Transverse colon (tissue), 4 donors: ENCODE measurements around the gene AQP7. TPM values are rescaled to one million over a fixed set of nuclear protein-coding genes. Genes with fewer than 3 reads are reported as not detected.
"Not testable (repeated sequence)": the region's sequence is repeated elsewhere in the genome, so short reads cannot be mapped to it uniquely, and the experiment has no call there.

Experiments
- DNase-seq: peaks from one replicate; pipeline ENCODE4 v3.0.0-alpha.2; 2019
- H3K27ac ChIP-seq, 4 donors: fragments of 200-600 bp; sonication (generic); 2 replicates each; pipeline ENCODE4 v1.5.1; 2016 to 2018; ENCODE audit warnings: inconsistent platforms in 4 of 4
- H3K27me3 ChIP-seq: fragments of 200-600 bp; sonication (generic); 2 replicates; pipeline ENCODE4 v1.5.1; 2017; ENCODE audit warnings: inconsistent platforms
- H3K36me3 ChIP-seq, 4 donors: fragments of 200-600 bp; sonication (generic); 2 replicates each; pipeline ENCODE4 v1.5.1; 2017 to 2019; ENCODE audit warnings: inconsistent platforms in 4 of 4
- H3K4me1 ChIP-seq, 4 donors: fragments of 200-600 bp; sonication (generic); 2 replicates each; pipeline ENCODE4 v1.5.1; 2017 to 2020; ENCODE audit warnings: inconsistent platforms in 4 of 4
- H3K4me3 ChIP-seq, 4 donors: fragments of 200-600 bp; sonication (generic); 1 replicate in 1 of 4; 2 replicates in 3 of 4; pipeline versions ENCODE4 v1.5.1 to v1.6.1; 2017 to 2019; ENCODE audit warnings: inconsistent platforms in 4 of 4
- H3K9me3 ChIP-seq, 2 donors: fragments of 200-600 bp; sonication (generic); 2 replicates each; pipeline ENCODE4 v1.5.1; 2017 to 2019; ENCODE audit warnings: inconsistent platforms in 2 of 2
- CTCF ChIP-seq, 5 experiments: fragments of 200-600 bp in 3 of 5; fragments of 450-650 bp in 2 of 5; sonication (generic) in 3 of 5; IDR thresholded peaks; 1 replicate in 2 of 5; 2 replicates in 3 of 5; pipeline ENCODE4 v1.5.1; 2016 to 2017; ENCODE audit warnings: antibody characterized with exemption in 5 of 5, inconsistent platforms in 3 of 5, mild to moderate bottlenecking in 2 of 5, moderate library complexity in 1 of 5
- EP300 ChIP-seq: sonication (generic); formaldehyde crosslinking; IDR thresholded peaks from one replicate; pipeline ENCODE4 v1.6.1; 2017; ENCODE audit warnings: antibody characterized with exemption, low read depth
- POLR2A ChIP-seq: fragments of 450-650 bp; IDR thresholded peaks from one replicate; pipeline ENCODE4 v1.6.1; 2016; ENCODE audit warnings: antibody characterized with exemption, mild to moderate bottlenecking, moderate library complexity
- POLR2AphosphoS5 ChIP-seq, 3 donors: sonication (generic); formaldehyde crosslinking; IDR thresholded peaks; one replicate each; pipeline ENCODE4 v1.6.1; 2016; ENCODE audit warnings: antibody characterized with exemption in 3 of 3
- WGBS, 2 donors: methylation state at CpG; one replicate each; pipeline ENCODE4 v1.1.5; 2018; ENCODE audit warnings: low coverage in 1 of 2; 5-methylcytosine and 5-hydroxymethylcytosine counted together
- in situ Hi-C, 4 donors: fragments of 200-750 bp; cut with MboI; loops; one replicate each; pipeline versions ENCODE4 v1.15.0 to v1.15.1; 2017; ENCODE audit warnings: low sequenced_read_pairs in 3 of 4, low pct_ligation_motif_present in 1 of 4, low pct_unique_long_range_greater_than_20kb in 1 of 4
- intact Hi-C: fragments of 100-400 bp; cut with DNase I; formaldehyde crosslinking; loops from one replicate; pipeline ENCODE4 v1.15.1; 2023; ENCODE audit warnings: low total_unique reads
- total RNA-seq, 4 donors: library from RNA; depleted of rRNA; stranded (reverse); fragments of >200 nt; gene quantifications; one replicate each; pipeline ENCODE4 v1.1.0, GENCODE V29; 2016

The AQP7 gene
- 100 to 1,000 TPM in 1 of 4 donors, 10 to 100 TPM in 3; 11.9 to 207 (median 27.7) TPM for total RNA-seq

GRCh38 chr9:33402371-33402770 is at the start of gene AQP7:
TSS of gene AQP7 (minus strand) at chr9:33402568. CDS start at chr9:33401262, 1,306 bp downstream.
- 86% methylated on average over 5 of the region's 10 CpGs; no CpG with 5 or more reads in 1 of the 2 donors for WGBS, 2 donors
- in situ Hi-C loops, DNase-seq, H3K27me3 ChIP-seq, H3K9me3 ChIP-seq, H3K4me3 ChIP-seq, H3K36me3 ChIP-seq, intact Hi-C loops, H3K27ac ChIP-seq, H3K4me1 ChIP-seq: not testable (repeated sequence)

GRCh38 chr9:33450621-33451146 is 48.3 kb upstream of the AQP7 start:
- no peaks in the 10 kb centered on the region for H3K27me3 ChIP-seq
- H3K9me3 ChIP-seq = no peaks in the 10 kb centered on the region
- in situ Hi-C loops (loop anchor here in 1 of 4 donors (25.0 kb wide), 1 partner anchor 88 kb away; no protein-coding TSS in a partner anchor), intact Hi-C loops (no loop called here)
- 91% methylated on average over 4 of the region's 4 CpGs; no CpG with 5 or more reads in 1 of the 2 donors for WGBS, 2 donors
- TF ChIP-seq POLR2AphosphoS5 (IDR thresholded peaks at IDR 0.05) (no peak), EP300 (no peak), CTCF (IDR thresholded peaks at IDR 0.05) (no peak), POLR2A (no peak)
- H3K4me3 ChIP-seq = no peak overlapping the region
- no peak overlapping the region for H3K27ac ChIP-seq
- peaks cover 6 to 29% (median 16%) of the 10 kb centered on the region in 4 donors for H3K4me1 ChIP-seq
- H3K36me3 ChIP-seq = no peaks in the 10 kb centered on the region
- no peak for DNase-seq

- no peak overlapping the region for H3K4me3 ChIP-seq
- no peaks in the 10 kb centered on the region for H3K36me3 ChIP-seq
- H3K9me3 ChIP-seq = no peaks in the 10 kb centered on the region
- H3K4me1 ChIP-seq = peaks cover 6 to 38% (median 17%) of the 10 kb centered on the region in 4 donors
- no peaks in the 10 kb centered on the region for H3K27me3 ChIP-seq
- DNase-seq = no peak
- intact Hi-C loops (no loop called here), in situ Hi-C loops (loop anchor here in 1 of 4 donors (25.0 kb wide), 1 partner anchor 87 kb away; no protein-coding TSS in a partner anchor)
- no peak for TF ChIP-seq EP300
- TF ChIP-seq POLR2A = no peak
- TF ChIP-seq CTCF (IDR thresholded peaks at IDR 0.05) = no peak
- no peak for TF ChIP-seq POLR2AphosphoS5 (IDR thresholded peaks at IDR 0.05)
- 60 to 93% methylated on average over 1 to 5 of the region's 5 CpGs for WGBS, 2 donors
- no peak overlapping the region for H3K27ac ChIP-seq
These were observed 47.3 kb upstream of the AQP7 start for GRCh38 chr9:33449715-33450114.

GRCh38 chr9:33447799-33448553 is 45.6 kb upstream of the AQP7 start:
- TF ChIP-seq POLR2A (no peak), CTCF (IDR thresholded peaks at IDR 0.05) (no peak), EP300 (no peak), POLR2AphosphoS5 (IDR thresholded peaks at IDR 0.05) (no peak)
- in situ Hi-C loops = no loop called here
- Histone ChIP-seq H3K36me3 (no peaks in the 10 kb centered on the region), H3K4me3 (peak overlapping the region; percentile 28 to 55 (median 40)), H3K4me1 (peaks cover 6 to 36% (median 17%) of the 10 kb centered on the region in 4 donors), H3K27ac (peak overlapping the region; percentile 58 to 79 (median 64)), H3K27me3 (no peaks in the 10 kb centered on the region), H3K9me3 (no peaks in the 10 kb centered on the region)
- WGBS, 2 donors = 33 to 80% methylated on average over 1 to 16 of the region's 20 CpGs
- intact Hi-C loops = no loop called here
- DNase-seq = no peak
